GM12878 (cell line): Measurements from ENCODE around the gene GPR107. TPM values are rescaled to one million over a fixed set of nuclear protein-coding genes. Genes with fewer than 3 reads are reported as not detected.

Experiments used
- BCLAF1 ChIP-seq: fragments of 450-650 bp; IDR thresholded peaks from 2 replicates; pipeline ENCODE4 v1.6.1; 2017; ENCODE audit warnings: antibody characterized with exemption, mild to moderate bottlenecking, moderate library complexity
- E2F8 ChIP-seq: fragments of 450-650 bp; IDR thresholded peaks from 2 replicates; pipeline ENCODE4 v1.6.1; 2018; ENCODE audit warnings: mild to moderate bottlenecking, low read depth, moderate library complexity; ENCODE audit not compliant: partially characterized antibody
- POLR2A ChIP-seq: IDR thresholded peaks from 2 replicates; pipeline ENCODE4 v1.6.1; 2011; ENCODE audit warnings: low read depth, mild to moderate bottlenecking, low read length
- USF2 ChIP-seq: IDR thresholded peaks from 2 replicates; pipeline ENCODE4 v1.6.1; 2011; ENCODE audit warnings: low read depth, low read length, improper control_type of control experiment, borderline replicate concordance
- WRNIP1 ChIP-seq: IDR thresholded peaks from 2 replicates; pipeline ENCODE4 v1.6.1; 2011; ENCODE audit warnings: low read depth, low read length, improper control_type of control experiment, borderline replicate concordance
- polyA plus RNA-seq, 11 experiments: library from polyadenylated mRNA; depleted of rRNA in 4 of 11; unstranded in 6 of 11; stranded (reverse) in 5 of 11; fragments of >200 nt; fragmentation: Nextera tagmentation in 4 of 11; fragmentation: Illumina TruSeq in 1 of 11; extraction: Ambion mirVana in 4 of 11; extraction: Trizol in 1 of 11; gene quantifications; 1 replicate in 1 of 11; 2 replicates in 10 of 11; pipeline versions ENCODE4 v1.2.1 to v1.2.3, GENCODE V29; 2011 to 2016; ENCODE audit warnings: inconsistent platforms in 2 of 11, missing spikeins in 2 of 11, low read depth in 1 of 11
- total RNA-seq, 4 experiments: library from RNA; depleted of rRNA in 3 of 4; stranded (reverse); fragments of >200 nt in 3 of 4; fragmentation: Illumina TruSeq in 1 of 4; extraction: Trizol in 1 of 4; gene quantifications; 2 replicates each; pipeline versions ENCODE4 v1.2.1 to v1.2.3, GENCODE V29; 2013 to 2021

The GPR107 gene
- total and polyA plus RNA-seq, 10 of the 15 experiments (the other 5 are each of a cell fraction or from before 2014, with no cell fraction given), result 2.7 to 21.4 (median 10.6) TPM

- TF ChIP-seq BCLAF1 (no peak), USF2 (no peak), E2F8 (no peak), POLR2A (no peak), WRNIP1 (no peak)
Observed at GRCh38 chr9:130143279-130143893, 89.7 kb downstream of the GPR107 start (continued).
